NCI-H1436 (cell line): ENCODE data around the gene ALG14.

ENCODE experiments used
- DNase-seq: peaks from one replicate; lab custom pipeline; 2025; lab: John Stamatoyannopoulos, UW

Gene ALG14

GRCh38 chr1:94927405-94928175 lies 145.2 kb downstream of the ALG14 start:
- DNase-seq = no peak

GRCh38 chr1:94926915-94927404 lies 145.8 kb downstream of the ALG14 start, which contains the start of gene CNN3:
Gene CNN3 (minus strand): TSS chr1:94927110. CDS start chr1:94926894, 216 bp downstream.
- peak; percentile 93 for DNase-seq

- DNase-seq = peak; percentile 40
Observed at GRCh38 chr1:94926126-94926914, 146.4 kb downstream of the ALG14 start.

- peak; percentile 66 for DNase-seq
Observed at GRCh38 chr1:94925561-94926125, 147.1 kb downstream of the ALG14 start.

GRCh38 chr1:94925004-94925403 lies 147.7 kb downstream of the ALG14 start:
- DNase-seq = no peak
